Ureter (tissue), 1 donor: Measurements from ENCODE around the gene NDUFS7. TPM values are rescaled to one million over a fixed set of nuclear protein-coding genes. Genes with fewer than 3 reads are reported as not detected.

ENCODE experiments used
- DNase-seq: peaks from one replicate; pipeline ENCODE4 v3.0.0-alpha.2; 2020; ENCODE audit warnings: low spot score
- total RNA-seq: library from RNA; stranded (reverse); gene quantifications from one replicate; pipeline ENCODE4 v1.2.4, GENCODE V29; 2023
- donor health status: DM: yes; HTN: yes; CAD: no.

The NDUFS7 gene
- total RNA-seq, 1 donor from 2014 or later = 93.5 TPM

- no peak for DNase-seq
Observed at GRCh38 chr19:1364070-1364704, 19.5 kb upstream of the NDUFS7 start.

GRCh38 chr19:1365319-1366269 is 18.1 kb upstream of the NDUFS7 start:
- no peak for DNase-seq

GRCh38 chr19:1366296-1366695 is 17.4 kb upstream of the NDUFS7 start:
- DNase-seq = no peak

GRCh38 chr19:1366899-1367870 is 16.5 kb upstream of the NDUFS7 start:
- DNase-seq = no peak

- no peak for DNase-seq
Observed at GRCh38 chr19:1369214-1369805, 14.4 kb upstream of the NDUFS7 start.

- DNase-seq = no peak
Observed at GRCh38 chr19:1370579-1371361, 12.9 kb upstream of the NDUFS7 start.

GRCh38 chr19:1373042-1373533 is 10.6 kb upstream of the NDUFS7 start:
- no peak for DNase-seq

- no peak for DNase-seq
Observed at GRCh38 chr19:1373534-1374249, 10.0 kb upstream of the NDUFS7 start.

GRCh38 chr19:1374250-1374577 is 9.5 kb upstream of the NDUFS7 start:
- DNase-seq = no peak

- no peak for DNase-seq
Observed at GRCh38 chr19:1376415-1376805, 7.3 kb upstream of the NDUFS7 start.

GRCh38 chr19:1377176-1377964 is 6.3 kb upstream of the NDUFS7 start:
- DNase-seq = no peak

- DNase-seq = no peak
Observed at GRCh38 chr19:1377965-1378785, 5.5 kb upstream of the NDUFS7 start.

- no peak for DNase-seq
Observed at GRCh38 chr19:1379126-1379905, 4.4 kb upstream of the NDUFS7 start.

- DNase-seq = no peak
Observed at GRCh38 chr19:1379961-1380489, 3.7 kb upstream of the NDUFS7 start.

GRCh38 chr19:1382250-1382649 is 1.5 kb upstream of the NDUFS7 start:
- no peak for DNase-seq

- no peak for DNase-seq
Observed at GRCh38 chr19:1383017-1383311, 743 bp upstream of the NDUFS7 start.

GRCh38 chr19:1384085-1384462 is 367 bp downstream of the NDUFS7 start:
- DNase-seq = no peak
